OCI-LY3 (cell line): Measurements from ENCODE around the gene RBMS3.

Source experiments
- H2AFZ ChIP-seq: fragments of 200-600, 300-600 bp; shearing (Covaris generic); 2 replicates; pipeline ENCODE4 v1.6.0; 2014; ENCODE audit warnings: antibody characterized with exemption, low read depth, low read length
- H3K27ac ChIP-seq: fragments of 200-600, 300-600 bp; sonication (generic); 2 replicates; pipeline ENCODE4 v1.5.1; 2014; ENCODE audit warnings: mild to moderate bottlenecking, low read length, moderate library complexity, mixed read lengths
- H3K27me3 ChIP-seq: fragments of 200-600, 300-600 bp; sonication (generic); 2 replicates; pipeline ENCODE4 v1.6.1; 2014; ENCODE audit warnings: low read depth, low read length, mixed read lengths
- H3K36me3 ChIP-seq: fragments of 200-600, 300-600 bp; sonication (generic); replicated peaks from 2 replicates; pipeline ENCODE3; 2014; ENCODE audit warnings: low read depth, low read length, mixed read lengths
- H3K4me1 ChIP-seq: fragments of 300-600, 200-600 bp; sonication (generic); 2 replicates; pipeline ENCODE4 v1.6.1; 2014; ENCODE audit warnings: low read length, mixed read lengths
- H3K4me2 ChIP-seq: fragments of 200-600, 300-600 bp; sonication (generic); 2 replicates; pipeline ENCODE4 v1.6.1; 2014; ENCODE audit warnings: low read length, mixed read lengths
- H3K4me3 ChIP-seq: fragments of 300-600, 200-600 bp; sonication (generic); 2 replicates; pipeline ENCODE4 v1.5.1; 2014; ENCODE audit warnings: antibody characterized with exemption, mild to moderate bottlenecking, low read length, moderate library complexity
- H3K79me2 ChIP-seq: fragments of 300-600, 200-600 bp; shearing (Covaris generic); 2 replicates; pipeline ENCODE4 v1.6.1; 2014; ENCODE audit warnings: mild to moderate bottlenecking, low read length, mixed read lengths
- H3K9ac ChIP-seq: fragments of 300-600, 200-600 bp; shearing (Covaris generic); 2 replicates; pipeline ENCODE4 v1.6.0; 2014; ENCODE audit warnings: mild to moderate bottlenecking, low read length, moderate library complexity
- H3K9me3 ChIP-seq: fragments of 200-600, 300-600 bp; shearing (Covaris generic); 2 replicates; pipeline ENCODE4 v1.6.1; 2014; ENCODE audit warnings: low read length, mixed read lengths; ENCODE audit not compliant: insufficient read depth
- H4K20me1 ChIP-seq: fragments of 200-600, 300-600 bp; sonication (generic); 2 replicates; pipeline ENCODE4 v1.6.1; 2016; ENCODE audit warnings: low read length, mixed read lengths; ENCODE audit not compliant: insufficient read depth
- EZH2phosphoT487 ChIP-seq: fragments of 200-600 bp; shearing (Covaris generic); IDR thresholded peaks from 2 replicates; pipeline ENCODE4 v1.6.1; 2018; ENCODE audit warnings: antibody characterized with exemption, mixed run types, low read depth
- TF ChIP-seq, protein P1 (sequence below): fragments of 200-600, 300-600 bp; sonication (generic); IDR thresholded peaks from 2 replicates; pipeline ENCODE4 v1.5.1; 2014; ENCODE audit warnings: antibody characterized with exemption, low read length, low read depth

RBMS3 gene

DNA sequence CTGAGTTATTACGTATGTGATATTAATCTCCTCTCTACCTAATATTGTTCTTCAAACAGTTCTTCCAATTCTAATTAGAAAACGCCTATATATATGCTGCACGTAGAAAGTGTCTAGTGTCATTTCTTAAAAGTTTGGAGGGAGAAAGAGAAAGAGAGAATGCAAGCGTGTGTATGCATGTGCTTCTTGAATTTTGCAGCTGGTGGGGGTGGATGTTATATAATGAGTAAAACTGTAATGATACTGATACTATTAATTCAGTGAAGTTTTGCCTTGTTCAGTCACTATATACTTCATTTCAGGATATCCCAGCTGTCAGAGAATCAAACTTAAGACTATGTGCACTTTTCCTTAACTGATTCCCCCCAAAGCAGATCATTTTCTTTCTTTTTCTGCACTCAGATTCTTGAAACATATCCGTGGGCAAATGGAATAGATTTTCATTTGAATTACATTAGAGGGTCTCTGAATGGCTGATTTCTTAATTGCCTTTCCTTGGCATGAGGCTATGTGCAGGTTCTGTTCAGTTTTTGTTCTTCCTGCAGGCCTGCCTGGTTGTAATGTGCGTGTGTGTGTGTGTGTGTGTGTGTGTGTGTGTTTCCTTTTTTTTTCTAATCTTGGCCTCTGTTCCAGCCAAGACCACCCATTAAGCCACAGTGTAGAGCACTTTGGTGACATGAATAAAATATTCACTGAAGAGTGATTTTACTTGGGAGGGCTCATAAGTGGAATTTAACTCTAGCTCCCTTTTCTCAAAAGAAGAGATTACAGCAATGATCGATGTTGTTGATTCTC lies 617.5 kb downstream of the RBMS3 start:
- H3K9me3 ChIP-seq = no peaks in the 10 kb centered on the region

DNA sequence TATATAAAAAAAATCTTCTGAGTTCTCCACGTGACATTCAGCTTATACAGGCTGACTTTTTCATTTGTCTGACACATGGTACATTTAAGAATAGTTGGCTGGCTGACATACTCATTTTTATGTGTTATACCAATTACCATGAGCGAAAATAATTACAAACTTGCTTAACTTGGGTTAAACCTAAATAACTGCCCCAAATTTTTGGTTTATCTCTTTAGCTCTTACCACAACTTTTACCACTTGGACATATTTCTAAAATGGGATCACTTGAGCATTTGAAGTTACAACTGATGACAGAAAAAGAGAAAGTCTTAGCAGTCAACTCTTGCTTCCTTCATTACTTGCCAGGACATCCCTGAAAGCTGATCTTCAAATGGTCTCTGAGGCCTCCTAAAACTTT lies 618.1 kb downstream of the RBMS3 start:
- no peaks in the 10 kb centered on the region for H3K4me1 ChIP-seq
- H3K79me2 ChIP-seq = no peaks in the 10 kb centered on the region
- no peaks in the 10 kb centered on the region for H3K27me3 ChIP-seq
- H3K27ac ChIP-seq = no peak overlapping the region
- no peak overlapping the region for H3K4me3 ChIP-seq
- no peak overlapping the region for H2AFZ ChIP-seq
- H4K20me1 ChIP-seq = no peaks in the 10 kb centered on the region
- H3K36me3 ChIP-seq = no peaks in the 10 kb centered on the region
- H3K9ac ChIP-seq = no peak overlapping the region
- H3K4me2 ChIP-seq = no peak overlapping the region
- no peaks in the 10 kb centered on the region for H3K9me3 ChIP-seq
- no peak for TF ChIP-seq EZH2phosphoT487
- TF ChIP-seq, protein P1, sequence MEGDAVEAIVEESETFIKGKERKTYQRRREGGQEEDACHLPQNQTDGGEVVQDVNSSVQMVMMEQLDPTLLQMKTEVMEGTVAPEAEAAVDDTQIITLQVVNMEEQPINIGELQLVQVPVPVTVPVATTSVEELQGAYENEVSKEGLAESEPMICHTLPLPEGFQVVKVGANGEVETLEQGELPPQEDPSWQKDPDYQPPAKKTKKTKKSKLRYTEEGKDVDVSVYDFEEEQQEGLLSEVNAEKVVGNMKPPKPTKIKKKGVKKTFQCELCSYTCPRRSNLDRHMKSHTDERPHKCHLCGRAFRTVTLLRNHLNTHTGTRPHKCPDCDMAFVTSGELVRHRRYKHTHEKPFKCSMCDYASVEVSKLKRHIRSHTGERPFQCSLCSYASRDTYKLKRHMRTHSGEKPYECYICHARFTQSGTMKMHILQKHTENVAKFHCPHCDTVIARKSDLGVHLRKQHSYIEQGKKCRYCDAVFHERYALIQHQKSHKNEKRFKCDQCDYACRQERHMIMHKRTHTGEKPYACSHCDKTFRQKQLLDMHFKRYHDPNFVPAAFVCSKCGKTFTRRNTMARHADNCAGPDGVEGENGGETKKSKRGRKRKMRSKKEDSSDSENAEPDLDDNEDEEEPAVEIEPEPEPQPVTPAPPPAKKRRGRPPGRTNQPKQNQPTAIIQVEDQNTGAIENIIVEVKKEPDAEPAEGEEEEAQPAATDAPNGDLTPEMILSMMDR = no peak

More for the DNA sequence above, 617.5 kb downstream of the RBMS3 start:
- Histone ChIP-seq H3K27ac (no peak overlapping the region), H3K36me3 (no peaks in the 10 kb centered on the region), H3K4me1 (no peaks in the 10 kb centered on the region), H2AFZ (no peak overlapping the region), H3K4me2 (no peak overlapping the region), H3K4me3 (no peak overlapping the region), H4K20me1 (no peaks in the 10 kb centered on the region), H3K79me2 (no peaks in the 10 kb centered on the region), H3K27me3 (no peaks in the 10 kb centered on the region), H3K9ac (no peak overlapping the region)
- TF ChIP-seq EZH2phosphoT487 = no peak
- TF ChIP-seq, protein P1 = no peak

DNA sequence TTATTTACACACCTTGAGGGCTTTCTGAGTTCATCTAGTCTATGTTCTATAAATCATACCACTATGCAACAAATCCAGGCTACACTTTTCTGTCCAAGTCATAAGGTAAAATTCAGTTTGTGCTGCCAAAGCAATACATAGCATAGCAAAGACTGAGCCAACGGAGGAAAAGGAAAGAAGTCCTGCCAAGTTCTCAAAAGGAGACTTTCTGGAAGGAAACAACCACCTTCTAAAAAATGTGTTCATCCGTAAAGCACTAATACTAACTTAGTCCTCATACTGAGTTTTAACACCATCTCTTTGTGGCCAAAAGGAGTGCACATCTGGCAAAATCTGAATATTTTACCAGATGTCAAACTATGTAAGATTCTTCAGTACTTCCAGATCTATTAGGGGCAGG lies 620.2 kb downstream of the RBMS3 start:
- Histone ChIP-seq H3K4me3 (no peak overlapping the region), H3K4me2 (no peak overlapping the region), H3K4me1 (no peaks in the 10 kb centered on the region), H3K36me3 (no peaks in the 10 kb centered on the region), H3K27me3 (no peaks in the 10 kb centered on the region), H3K27ac (no peak overlapping the region), H3K9me3 (no peaks in the 10 kb centered on the region), H4K20me1 (no peaks in the 10 kb centered on the region), H2AFZ (no peak overlapping the region), H3K79me2 (no peaks in the 10 kb centered on the region), H3K9ac (no peak overlapping the region)
- TF ChIP-seq, protein P1 = no peak
- no peak for TF ChIP-seq EZH2phosphoT487

DNA sequence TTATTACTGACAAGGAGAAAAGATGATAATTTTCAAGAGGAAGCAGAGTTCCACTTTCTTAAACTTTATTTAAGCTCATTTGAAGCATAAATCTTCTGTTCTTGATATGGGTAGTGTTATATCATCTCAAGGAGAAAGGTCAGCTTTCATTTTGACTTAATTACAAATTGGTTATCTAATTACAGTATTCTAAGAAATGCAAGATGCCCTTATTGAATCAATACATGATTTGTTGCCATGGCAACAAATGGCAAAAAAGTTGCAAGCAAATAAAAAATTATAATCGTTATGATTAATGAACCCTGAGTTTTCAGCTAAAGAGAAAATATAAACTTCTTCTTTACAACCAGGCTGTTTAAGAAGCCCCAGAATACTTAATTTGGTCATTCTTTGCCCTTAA lies 622.7 kb downstream of the RBMS3 start:
- Histone ChIP-seq H3K4me2 (no peak overlapping the region), H3K27me3 (no peaks in the 10 kb centered on the region), H3K27ac (no peak overlapping the region), H3K4me3 (no peak overlapping the region), H3K79me2 (no peaks in the 10 kb centered on the region), H3K9me3 (no peaks in the 10 kb centered on the region), H3K4me1 (no peaks in the 10 kb centered on the region), H2AFZ (no peak overlapping the region), H3K36me3 (no peaks in the 10 kb centered on the region), H3K9ac (no peak overlapping the region), H4K20me1 (no peaks in the 10 kb centered on the region)
- TF ChIP-seq, protein P1 = no peak
- TF ChIP-seq EZH2phosphoT487 = no peak
